Gastrocnemius medialis (tissue), 4 donors: ENCODE results near the gene FPGS.

Experiments used
- POLR2A ChIP-seq, 2 donors: fragments of 450-650 bp; IDR thresholded peaks; one replicate each; pipeline ENCODE4 v1.6.1; 2017; ENCODE audit warnings: antibody characterized with exemption in 2 of 2, mild to moderate bottlenecking in 2 of 2, moderate library complexity in 2 of 2
- TF ChIP-seq, protein P1 (sequence below), 5 experiments: fragments of 450-650 bp in 3 of 5; fragments of 200-600 bp in 2 of 5; sonication (generic) in 2 of 5; IDR thresholded peaks in 4 of 5; conservative IDR thresholded peaks in 1 of 5; 1 replicate in 4 of 5; 2 replicates in 1 of 5; pipeline ENCODE4 v1.5.1; 2016 to 2019; ENCODE audit warnings: antibody characterized with exemption in 5 of 5, mild to moderate bottlenecking in 3 of 5, moderate library complexity in 3 of 5

DNA sequence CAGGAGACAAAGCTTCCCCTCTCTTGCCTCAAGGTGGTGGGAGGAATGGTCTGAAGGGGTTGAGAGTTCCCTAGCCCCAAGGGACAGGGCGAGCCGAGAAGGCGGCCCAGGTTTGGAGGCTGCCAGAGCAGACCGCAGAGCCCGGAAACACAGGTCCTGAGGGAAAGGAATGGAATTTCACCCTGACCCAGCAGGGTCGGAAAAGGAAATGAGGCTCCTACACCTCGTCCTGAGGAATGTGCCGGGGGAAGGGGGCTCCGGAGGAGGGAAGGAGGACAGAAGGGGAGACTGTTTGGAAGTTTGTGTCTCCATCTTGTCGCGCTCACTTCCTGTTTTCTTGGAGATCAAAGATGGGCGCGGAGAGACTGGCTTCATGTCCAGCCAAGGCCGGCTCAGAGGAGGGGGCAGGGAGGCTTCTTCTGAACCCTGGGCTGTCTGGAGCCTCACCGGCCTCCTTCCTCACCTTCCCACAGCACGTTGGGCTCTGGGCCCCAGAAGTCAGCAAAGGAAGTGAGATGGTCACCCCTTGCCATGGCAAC is 42.2 kb downstream of the FPGS start:
- TF ChIP-seq, protein P1, sequence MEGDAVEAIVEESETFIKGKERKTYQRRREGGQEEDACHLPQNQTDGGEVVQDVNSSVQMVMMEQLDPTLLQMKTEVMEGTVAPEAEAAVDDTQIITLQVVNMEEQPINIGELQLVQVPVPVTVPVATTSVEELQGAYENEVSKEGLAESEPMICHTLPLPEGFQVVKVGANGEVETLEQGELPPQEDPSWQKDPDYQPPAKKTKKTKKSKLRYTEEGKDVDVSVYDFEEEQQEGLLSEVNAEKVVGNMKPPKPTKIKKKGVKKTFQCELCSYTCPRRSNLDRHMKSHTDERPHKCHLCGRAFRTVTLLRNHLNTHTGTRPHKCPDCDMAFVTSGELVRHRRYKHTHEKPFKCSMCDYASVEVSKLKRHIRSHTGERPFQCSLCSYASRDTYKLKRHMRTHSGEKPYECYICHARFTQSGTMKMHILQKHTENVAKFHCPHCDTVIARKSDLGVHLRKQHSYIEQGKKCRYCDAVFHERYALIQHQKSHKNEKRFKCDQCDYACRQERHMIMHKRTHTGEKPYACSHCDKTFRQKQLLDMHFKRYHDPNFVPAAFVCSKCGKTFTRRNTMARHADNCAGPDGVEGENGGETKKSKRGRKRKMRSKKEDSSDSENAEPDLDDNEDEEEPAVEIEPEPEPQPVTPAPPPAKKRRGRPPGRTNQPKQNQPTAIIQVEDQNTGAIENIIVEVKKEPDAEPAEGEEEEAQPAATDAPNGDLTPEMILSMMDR (IDR thresholded peaks at IDR 0.05 in 4 of 5, conservative IDR thresholded peaks at IDR 0.05 in 1 of 5) = no peak
- no peak for TF ChIP-seq POLR2A (IDR thresholded peaks at IDR 0.05)
